HK-2 (cell line): Measurements from ENCODE around the gene DUSP6.

Experiments
- DNase-seq: peaks from one replicate; pipeline ENCODE4 v3.0.0-alpha.2; 2018; ENCODE audit not compliant: unreplicated experiment

The DUSP6 gene

GRCh38 chr12:89352492-89353187 lies at the start of gene DUSP6:
Gene DUSP6, minus strand, starts transcription at chr12:89352501. Its CDS starts 462 bp downstream, at chr12:89352039.
- DNase-seq = peak; percentile 96

- no peak for DNase-seq
These were observed 49.2 kb upstream of the DUSP6 start for GRCh38 chr12:89401433-89402058.

- DNase-seq = no peak
These were observed 48.1 kb upstream of the DUSP6 start for GRCh38 chr12:89400415-89400814.

GRCh38 chr12:89395712-89396111 lies 43.4 kb upstream of the DUSP6 start:
- no peak for DNase-seq

GRCh38 chr12:89393551-89394121 lies 41.3 kb upstream of the DUSP6 start:
- no peak for DNase-seq

GRCh38 chr12:89392391-89392790 lies 40.1 kb upstream of the DUSP6 start:
- no peak for DNase-seq

GRCh38 chr12:89391726-89392336 lies 39.5 kb upstream of the DUSP6 start:
- DNase-seq = no peak

GRCh38 chr12:89390802-89391673 lies 38.7 kb upstream of the DUSP6 start:
- no peak for DNase-seq

- no peak for DNase-seq
These were observed 37.7 kb upstream of the DUSP6 start for GRCh38 chr12:89389755-89390661.

- no peak for DNase-seq
These were observed 33.8 kb upstream of the DUSP6 start for GRCh38 chr12:89386138-89386537.

- no peak for DNase-seq
These were observed 32.5 kb upstream of the DUSP6 start for GRCh38 chr12:89384807-89385206.

- DNase-seq = no peak
These were observed 31.9 kb upstream of the DUSP6 start for GRCh38 chr12:89384050-89384758.

GRCh38 chr12:89383235-89384049 lies 31.1 kb upstream of the DUSP6 start:
- DNase-seq = no peak

GRCh38 chr12:89382328-89382727 lies 30.0 kb upstream of the DUSP6 start:
- DNase-seq = no peak

- DNase-seq = no peak
These were observed 27.7 kb upstream of the DUSP6 start for GRCh38 chr12:89379839-89380467.

- no peak for DNase-seq
These were observed 27.0 kb upstream of the DUSP6 start for GRCh38 chr12:89379148-89379838.

GRCh38 chr12:89376844-89377243 lies 24.5 kb upstream of the DUSP6 start:
- DNase-seq = no peak

GRCh38 chr12:89376202-89376529 lies 23.9 kb upstream of the DUSP6 start:
- DNase-seq = no peak
